OCI-LY7 (cell line): Measurements from ENCODE around the gene NDUFB1. TPM values are rescaled to one million over a fixed set of nuclear protein-coding genes. Genes with fewer than 3 reads are reported as not detected.

Experiments used
- BruUV-seq: library from RNA; stranded (reverse); fragments of 400-500 nt; replicated peaks from 2 replicates; lab custom pipeline; 2021; lab: Mats Ljungman, UMichigan
- CTCF ChIA-PET: fragments of 300-600 bp; sonication (Branson Sonifier 250); formaldehyde crosslinking; loops from one replicate; lab custom pipeline; 2022; ENCODE audit warnings: antibody characterized with exemption; ENCODE audit not compliant: unreplicated experiment; lab: Charles Lee
- POLR2A ChIA-PET: fragments of 300-600 bp; sonication (Branson Sonifier 250); formaldehyde crosslinking; loops from one replicate; lab custom pipeline; 2022; ENCODE audit warnings: antibody characterized with exemption; lab: Charles Lee
- DNase-seq: peaks from one replicate; pipeline ENCODE4 v3.0.0-alpha.2; 2015; ENCODE audit warnings: low spot score
- H2AFZ ChIP-seq: fragments of 200-600 bp; sonication (generic), shearing (Covaris generic); 2 replicates; pipeline ENCODE4 v1.6.1; 2014; ENCODE audit warnings: mild to moderate bottlenecking, antibody characterized with exemption, low read length, moderate library complexity
- H3K27ac ChIP-seq: fragments of 200-600 bp; sonication (generic); 2 replicates; pipeline ENCODE4 v1.5.1; 2014; ENCODE audit warnings: mixed run types, low read depth, mild to moderate bottlenecking, moderate library complexity, low read length, inconsistent platforms; ENCODE audit not compliant: poor library complexity, severe bottlenecking
- H3K36me3 ChIP-seq: fragments of 200-600 bp; sonication (generic); 2 replicates; pipeline ENCODE4 v1.6.1; 2014; ENCODE audit warnings: mild to moderate bottlenecking, antibody characterized with exemption, low read length, moderate library complexity, mixed read lengths; ENCODE audit not compliant: insufficient read depth
- H3K4me1 ChIP-seq: fragments of 200-600 bp; sonication (generic); 2 replicates; pipeline ENCODE4 v1.5.1; 2014; ENCODE audit warnings: mild to moderate bottlenecking, low read length; ENCODE audit not compliant: insufficient read depth, poor library complexity, severe bottlenecking
- H3K4me2 ChIP-seq: fragments of 200-600 bp; sonication (generic); 2 replicates; pipeline ENCODE4 v1.6.1; 2014; ENCODE audit warnings: mild to moderate bottlenecking, low read length
- H3K4me3 ChIP-seq: fragments of 200-600 bp; sonication (generic); 2 replicates; pipeline ENCODE4 v1.5.1; 2014; ENCODE audit warnings: mild to moderate bottlenecking, low read depth, low read length; ENCODE audit not compliant: poor library complexity, severe bottlenecking
- H3K79me2 ChIP-seq: fragments of 200-600 bp; sonication (generic); 2 replicates; pipeline ENCODE4 v1.6.1; 2016; ENCODE audit warnings: low read depth, mild to moderate bottlenecking, low read length, moderate library complexity, mixed read lengths; ENCODE audit not compliant: insufficient read depth
- H3K9me2 ChIP-seq: fragments of 200-600 bp; sonication (generic); 2 replicates; pipeline ENCODE4 v1.6.1; 2016; ENCODE audit warnings: mild to moderate bottlenecking, low read length, mixed read lengths; ENCODE audit not compliant: insufficient read depth
- H3K9me3 ChIP-seq: fragments of 200-600 bp; sonication (generic); 2 replicates; pipeline ENCODE4 v1.6.1; 2014; ENCODE audit warnings: mild to moderate bottlenecking, mixed run types, low read length, mixed read lengths
- H4K20me1 ChIP-seq: fragments of 200-600 bp; sonication (generic); 2 replicates; pipeline ENCODE4 v1.6.1; 2014; ENCODE audit warnings: mild to moderate bottlenecking, antibody characterized with exemption, low read length, moderate library complexity, mixed read lengths; ENCODE audit not compliant: insufficient read depth
- EZH2phosphoT487 ChIP-seq: fragments of 200-600 bp; sonication (generic); IDR thresholded peaks from 2 replicates; pipeline ENCODE4 v1.6.1; 2018; ENCODE audit warnings: low read depth, borderline replicate concordance, mild to moderate bottlenecking, mixed run types, antibody characterized with exemption, low read length, moderate library complexity, mixed read lengths
- intact Hi-C: fragments of 100-400 bp; cut with micrococcal nuclease; formaldehyde crosslinking; loops from one replicate; pipeline ENCODE4 v1.10.0; 2022; ENCODE audit not compliant: unreplicated experiment
- total RNA-seq, 2 experiments: library from RNA; depleted of rRNA in 1 of 2; stranded (reverse); fragments of >200 nt in 1 of 2; shearing (Covaris generic) in 1 of 2; gene quantifications; 2 replicates each; pipeline ENCODE4 v1.2.3, GENCODE V29; 2014 to 2022
- TF ChIP-seq, protein P1 (sequence below): fragments of 200-600 bp; sonication (generic); conservative IDR thresholded peaks from 2 replicates; pipeline ENCODE4 v1.5.1; 2014; ENCODE audit warnings: mild to moderate bottlenecking, antibody characterized with exemption, low read length, moderate library complexity, mixed read lengths

NDUFB1 gene
- total RNA-seq, 2 experiments from 2014 or later = 129 to 230 TPM

DNA sequence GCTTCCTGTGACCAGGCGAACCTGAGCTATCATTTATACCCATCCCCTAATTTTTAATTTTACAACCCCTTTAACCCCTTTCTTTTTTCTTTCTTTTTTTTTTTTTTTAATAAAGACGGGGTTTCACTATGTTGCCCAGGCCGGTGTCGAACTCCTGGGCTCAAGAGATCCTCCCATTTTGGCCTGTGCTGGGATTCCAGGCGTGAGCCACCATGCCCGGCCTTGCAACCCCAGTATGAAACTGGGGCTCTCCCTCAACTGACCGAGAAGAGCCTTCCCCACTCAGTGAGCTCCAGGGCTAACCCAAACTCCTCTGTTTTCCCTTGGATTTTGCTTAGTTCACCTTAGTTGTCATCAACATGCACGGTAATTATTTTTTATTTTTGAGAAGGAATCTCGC lies 1.3 kb upstream of the NDUFB1 start:
- no peak for DNase-seq
- peaks cover 61% of the 10 kb centered on the region for H3K79me2 ChIP-seq
- H3K4me2 ChIP-seq = peak overlapping the region; percentile 92
- no peaks in the 10 kb centered on the region for H4K20me1 ChIP-seq
- H3K36me3 ChIP-seq = peaks cover 68% of the 10 kb centered on the region
- no peaks in the 10 kb centered on the region for H3K9me2 ChIP-seq
- TSS peak; percentile 58 for BruUV-seq
- CTCF ChIA-PET = interaction anchor here (0.8 to 1.8 kb wide), 2 partner anchors 14 to 16 kb away, joined by 3 to 7 read pairs; partner anchors contain the start of gene ATXN3
- POLR2A ChIA-PET = interaction anchor here (0.7 to 5.4 kb wide), 9 partner anchors 8 to 1187 kb away, joined by 3 to 33 read pairs (median 5); partner anchors contain the start of gene ATXN3
- H3K27ac ChIP-seq = peak overlapping the region; percentile 61
- no peaks in the 10 kb centered on the region for H3K9me3 ChIP-seq
- H3K4me3 ChIP-seq = peak overlapping the region; percentile 89
- H2AFZ ChIP-seq = peak overlapping the region; percentile 71; the same call in 1 of the 2 replicates
- intact Hi-C loops = no loop called here
- TF ChIP-seq, protein P1, sequence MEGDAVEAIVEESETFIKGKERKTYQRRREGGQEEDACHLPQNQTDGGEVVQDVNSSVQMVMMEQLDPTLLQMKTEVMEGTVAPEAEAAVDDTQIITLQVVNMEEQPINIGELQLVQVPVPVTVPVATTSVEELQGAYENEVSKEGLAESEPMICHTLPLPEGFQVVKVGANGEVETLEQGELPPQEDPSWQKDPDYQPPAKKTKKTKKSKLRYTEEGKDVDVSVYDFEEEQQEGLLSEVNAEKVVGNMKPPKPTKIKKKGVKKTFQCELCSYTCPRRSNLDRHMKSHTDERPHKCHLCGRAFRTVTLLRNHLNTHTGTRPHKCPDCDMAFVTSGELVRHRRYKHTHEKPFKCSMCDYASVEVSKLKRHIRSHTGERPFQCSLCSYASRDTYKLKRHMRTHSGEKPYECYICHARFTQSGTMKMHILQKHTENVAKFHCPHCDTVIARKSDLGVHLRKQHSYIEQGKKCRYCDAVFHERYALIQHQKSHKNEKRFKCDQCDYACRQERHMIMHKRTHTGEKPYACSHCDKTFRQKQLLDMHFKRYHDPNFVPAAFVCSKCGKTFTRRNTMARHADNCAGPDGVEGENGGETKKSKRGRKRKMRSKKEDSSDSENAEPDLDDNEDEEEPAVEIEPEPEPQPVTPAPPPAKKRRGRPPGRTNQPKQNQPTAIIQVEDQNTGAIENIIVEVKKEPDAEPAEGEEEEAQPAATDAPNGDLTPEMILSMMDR = no peak
- no peak for TF ChIP-seq EZH2phosphoT487
- peaks cover 16% of the 10 kb centered on the region for H3K4me1 ChIP-seq

DNA sequence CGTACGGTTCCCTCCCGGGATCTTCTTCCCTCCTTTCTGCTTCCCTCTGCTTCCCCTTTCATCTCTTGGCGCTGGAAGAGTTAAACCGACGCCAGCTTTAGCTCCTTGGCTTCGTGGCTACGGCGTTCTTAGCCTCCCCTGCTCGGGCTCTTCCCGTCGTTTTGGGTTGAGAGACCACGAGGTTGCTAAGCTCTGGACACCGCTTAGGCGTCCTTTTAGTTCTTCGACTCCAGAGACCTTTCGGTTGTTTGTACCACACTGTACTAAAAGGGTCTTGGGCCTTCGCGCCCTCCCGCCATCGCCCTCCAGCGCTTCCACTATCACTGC lies 808 bp upstream of the NDUFB1 start:
- no TSS peak for BruUV-seq
- peak overlapping the region; percentile 92 for H3K4me2 ChIP-seq

More for the DNA sequence above, 808 bp upstream of the NDUFB1 start:
- H2AFZ ChIP-seq = peak overlapping the region; percentile 71; the same call in 1 of the 2 replicates
- peaks cover 61% of the 10 kb centered on the region for H3K79me2 ChIP-seq
- peak overlapping the region; percentile 89 for H3K4me3 ChIP-seq
- no peak for TF ChIP-seq EZH2phosphoT487
- TF ChIP-seq, protein P1 = no peak
- intact Hi-C loops = no loop called here
- no peaks in the 10 kb centered on the region for H3K9me2 ChIP-seq
- DNase-seq = peak; percentile 39
- H3K27ac ChIP-seq = peak overlapping the region; percentile 61
- H3K4me1 ChIP-seq = peaks cover 16% of the 10 kb centered on the region
- no peaks in the 10 kb centered on the region for H4K20me1 ChIP-seq
- ChIA-PET CTCF (interaction anchor here (0.8 to 1.8 kb wide), 2 partner anchors 16 to 32 kb away, joined by 3 to 7 read pairs; partner anchors contain the start of gene ATXN3), POLR2A (interaction anchor here (0.7 to 5.4 kb wide), 9 partner anchors 9 to 1187 kb away, joined by 3 to 33 read pairs (median 5); partner anchors contain the start of gene ATXN3)
- H3K36me3 ChIP-seq = peaks cover 68% of the 10 kb centered on the region
- no peaks in the 10 kb centered on the region for H3K9me3 ChIP-seq
